OCI-LY7 (cell line): Measurements from ENCODE around the gene PMM2.

ENCODE experiments used
- CTCF ChIP-seq: fragments of 200-600 bp; sonication (generic); conservative IDR thresholded peaks from 2 replicates; pipeline ENCODE4 v1.5.1; 2014; ENCODE audit warnings: mild to moderate bottlenecking, antibody characterized with exemption, low read length, moderate library complexity, mixed read lengths
- EZH2phosphoT487 ChIP-seq: fragments of 200-600 bp; sonication (generic); IDR thresholded peaks from 2 replicates; pipeline ENCODE4 v1.6.1; 2018; ENCODE audit warnings: low read depth, borderline replicate concordance, mild to moderate bottlenecking, mixed run types, antibody characterized with exemption, low read length, moderate library complexity, mixed read lengths

GRCh38 chr16:8814095-8814806 lies 16.6 kb downstream of the PMM2 start:
- no peak for TF ChIP-seq CTCF
- TF ChIP-seq EZH2phosphoT487 = no peak
